Neuron (in vitro differentiated cells): ENCODE results near the gene PSMG1.
"Not testable (repeated sequence)": the region's sequence is repeated elsewhere in the genome, so short reads cannot be mapped to it uniquely, and the experiment has no call there.

Source experiments
- H2AFZ ChIP-seq: one replicate; pipeline ENCODE4 v1.6.1; 2013; ENCODE audit warnings: low read depth, mild to moderate bottlenecking, inconsistent platforms, low read length, moderate library complexity
- H3K27me3 ChIP-seq: one replicate; pipeline ENCODE4 v1.6.1; 2013; ENCODE audit warnings: low read length; ENCODE audit not compliant: insufficient read depth
- H3K36me3 ChIP-seq: one replicate; pipeline ENCODE4 v1.6.1; 2013; ENCODE audit warnings: low read length; ENCODE audit not compliant: insufficient read depth
- H3K4me1 ChIP-seq: one replicate; pipeline ENCODE4 v1.6.1; 2013; ENCODE audit warnings: low read length; ENCODE audit not compliant: insufficient read depth
- H3K4me3 ChIP-seq: 2 replicates; pipeline ENCODE4 v1.5.1; 2013; ENCODE audit warnings: mild to moderate bottlenecking, low read length, moderate library complexity
- H3K9me3 ChIP-seq: one replicate; pipeline ENCODE4 v1.6.1; 2013; ENCODE audit warnings: low read length

The PSMG1 gene

DNA sequence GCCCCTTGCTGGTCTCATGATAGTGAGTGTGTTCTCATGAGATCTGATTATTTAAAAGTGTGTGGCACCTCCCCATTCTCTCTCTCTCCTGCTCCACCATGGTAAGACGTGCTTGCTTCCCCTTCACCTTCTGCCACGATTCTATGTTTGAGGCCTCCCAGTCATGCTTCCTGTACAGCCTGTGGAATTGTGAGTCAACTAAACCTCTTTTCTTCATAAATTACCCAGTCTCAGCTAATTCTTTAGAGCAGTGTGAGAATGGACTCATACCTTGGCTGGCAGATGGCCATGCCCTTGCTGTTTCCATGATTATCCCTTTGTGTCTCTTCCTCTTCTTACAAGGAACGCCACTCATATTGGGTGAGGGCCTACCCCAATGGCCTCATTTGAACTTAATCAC lies 40.3 kb downstream of the PSMG1 start:
- no peaks in the 10 kb centered on the region for H3K4me1 ChIP-seq
- H3K4me3 ChIP-seq, result no peak overlapping the region

DNA sequence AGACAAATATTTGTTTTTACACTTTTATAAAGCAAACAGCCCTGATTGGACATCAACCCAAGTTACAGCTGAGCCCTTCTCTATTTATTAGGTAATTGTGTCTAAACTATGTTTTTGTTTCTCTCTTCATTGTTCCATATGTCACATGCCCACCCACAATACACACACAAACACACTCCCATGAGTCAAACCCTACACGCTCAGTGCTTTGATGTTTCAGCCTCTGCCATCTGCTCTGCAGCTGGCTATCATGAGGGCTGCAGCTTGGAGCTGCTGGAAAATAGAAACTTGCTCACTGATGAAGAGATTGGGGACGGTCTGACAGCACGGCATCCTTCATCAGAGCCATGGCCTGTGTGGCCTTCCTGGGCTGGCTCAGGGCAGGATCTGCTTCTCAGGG lies 41.7 kb downstream of the PSMG1 start:
- Histone ChIP-seq H2AFZ (no peak overlapping the region), H3K36me3 (no peaks in the 10 kb centered on the region), H3K27me3 (peaks cover 3% of the 10 kb centered on the region), H3K4me1 (peaks cover 5% of the 10 kb centered on the region), H3K9me3 (peaks cover 2% of the 10 kb centered on the region), H3K4me3 (no peak overlapping the region)

More for the DNA sequence above, 40.3 kb downstream of the PSMG1 start:
- H3K9me3 ChIP-seq, result peaks cover 2% of the 10 kb centered on the region
- H2AFZ ChIP-seq, result no peak overlapping the region
- H3K36me3 ChIP-seq, result no peaks in the 10 kb centered on the region
- peaks cover 3% of the 10 kb centered on the region for H3K27me3 ChIP-seq

DNA sequence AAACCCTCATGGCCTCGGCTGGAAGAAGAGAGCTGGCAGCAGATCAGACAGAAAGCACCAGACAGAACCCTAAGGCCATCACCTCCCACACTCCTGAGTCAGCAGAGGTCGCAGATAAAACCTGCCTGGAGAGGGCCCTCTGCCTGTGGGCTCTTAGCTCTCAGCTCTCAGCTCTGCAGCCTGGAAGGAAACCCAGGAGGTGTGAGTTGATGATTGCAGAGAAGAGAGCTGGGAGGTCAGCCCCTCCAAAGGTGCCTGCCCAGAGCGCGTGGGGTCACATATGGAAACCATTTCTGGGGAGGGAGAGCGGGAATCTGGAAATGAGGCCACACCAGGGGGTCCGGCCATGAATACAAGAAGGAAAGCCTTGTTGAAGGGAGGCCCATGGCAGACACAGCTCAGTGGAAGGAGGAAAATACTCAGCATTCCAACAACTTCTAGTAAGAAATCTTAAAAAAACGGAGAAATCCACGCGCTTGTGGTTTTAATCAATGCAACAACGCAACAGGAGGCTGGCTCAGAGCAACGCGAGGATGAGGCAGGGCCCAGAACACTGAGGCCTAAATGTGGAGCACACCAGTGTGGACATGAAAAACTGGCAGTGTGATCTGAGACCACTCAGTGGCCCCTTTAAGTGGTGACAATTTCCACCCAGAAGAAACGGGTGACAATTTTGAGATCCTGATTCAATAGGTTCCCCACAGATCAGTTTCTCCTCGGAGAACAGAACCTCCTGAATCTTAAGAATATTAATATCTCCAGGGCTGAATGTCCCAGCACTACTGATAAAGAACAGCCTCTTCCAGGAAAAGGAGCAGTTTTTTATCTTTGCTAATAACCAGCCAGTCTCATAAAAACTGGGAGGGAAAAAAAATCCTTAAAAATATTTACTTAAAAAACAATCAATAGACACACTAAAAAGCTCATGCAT lies 45.7 kb downstream of the PSMG1 start:
- no peak overlapping the region for H3K4me3 ChIP-seq
- peaks cover 5% of the 10 kb centered on the region for H3K4me1 ChIP-seq
- no peak overlapping the region for H2AFZ ChIP-seq
- H3K27me3 ChIP-seq, result peaks cover 3% of the 10 kb centered on the region
- H3K36me3 ChIP-seq, result no peaks in the 10 kb centered on the region
- H3K9me3 ChIP-seq, result no peaks in the 10 kb centered on the region

DNA sequence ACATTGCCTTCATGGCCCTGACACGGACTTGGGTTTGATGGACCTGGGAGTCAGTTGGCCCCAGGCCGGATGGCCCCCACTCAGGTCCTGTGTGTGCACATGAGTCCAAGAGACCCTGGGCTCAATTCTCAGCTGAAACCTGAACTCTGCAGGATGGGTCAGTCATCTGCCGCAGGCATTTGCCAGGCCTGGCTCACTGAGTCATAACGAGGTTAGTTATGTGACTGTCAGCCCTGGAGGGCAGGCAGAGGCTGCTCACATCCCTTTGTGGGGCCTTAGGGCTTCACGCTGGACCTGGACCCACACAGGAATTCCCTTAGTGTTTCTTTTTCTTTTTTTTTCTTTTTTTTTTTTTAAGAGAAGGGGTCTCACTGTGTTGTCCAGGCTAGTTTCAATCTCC lies 46.5 kb downstream of the PSMG1 start:
- peaks cover 3% of the 10 kb centered on the region for H3K27me3 ChIP-seq
- H3K36me3 ChIP-seq, result no peaks in the 10 kb centered on the region
- H3K4me1 ChIP-seq, result peaks cover 5% of the 10 kb centered on the region
- no peaks in the 10 kb centered on the region for H3K9me3 ChIP-seq
- H3K4me3 ChIP-seq, result no peak overlapping the region
- no peak overlapping the region for H2AFZ ChIP-seq

DNA sequence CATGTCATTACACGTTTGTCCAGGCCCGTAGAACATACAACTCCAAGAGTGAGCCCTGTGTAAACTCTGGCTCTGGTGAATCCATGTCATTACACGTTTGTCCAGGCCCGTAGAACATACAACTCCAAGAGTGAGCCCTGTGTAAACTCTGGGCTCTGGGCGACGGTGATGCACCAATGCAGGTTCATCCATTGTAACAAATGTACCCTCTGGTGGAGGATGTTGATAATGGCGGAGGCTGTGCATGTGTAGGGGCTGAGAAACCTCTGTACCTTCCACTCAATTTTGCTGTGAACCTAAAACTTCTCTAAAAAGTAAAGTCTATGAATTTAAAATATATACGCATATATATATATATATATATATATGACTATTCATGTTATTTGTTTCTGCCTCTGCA lies 47.1 kb downstream of the PSMG1 start:
- H3K4me1 ChIP-seq, H2AFZ ChIP-seq, H3K27me3 ChIP-seq, H3K9me3 ChIP-seq, H3K4me3 ChIP-seq, H3K36me3 ChIP-seq: not testable (repeated sequence)

DNA sequence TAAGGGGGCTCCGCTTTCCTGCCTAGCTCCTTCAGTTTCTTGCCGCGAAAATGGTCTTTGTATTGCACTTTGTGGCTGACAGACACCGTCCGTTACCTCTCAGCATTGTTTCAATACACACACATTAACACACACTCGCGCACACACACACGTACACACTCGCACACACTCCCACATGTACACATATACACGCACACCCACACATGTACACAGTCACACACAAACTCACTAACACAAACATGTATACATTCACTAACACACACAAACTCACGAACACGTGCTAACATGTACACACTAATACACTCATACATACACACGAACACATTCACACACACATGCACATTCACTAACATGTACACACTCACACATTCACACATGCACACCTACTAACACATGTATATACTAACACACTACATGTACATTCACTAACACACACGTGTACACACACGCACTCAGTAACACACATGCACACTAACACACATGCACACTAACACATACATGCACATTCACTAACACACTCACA lies 48.9 kb downstream of the PSMG1 start:
- H3K4me3 ChIP-seq, result no peak overlapping the region
- no peaks in the 10 kb centered on the region for H3K27me3 ChIP-seq
- H2AFZ ChIP-seq, result no peak overlapping the region
- H3K9me3 ChIP-seq, result peaks cover 2% of the 10 kb centered on the region
- H3K36me3 ChIP-seq, result no peaks in the 10 kb centered on the region
- H3K4me1 ChIP-seq, result peaks cover 5% of the 10 kb centered on the region

DNA sequence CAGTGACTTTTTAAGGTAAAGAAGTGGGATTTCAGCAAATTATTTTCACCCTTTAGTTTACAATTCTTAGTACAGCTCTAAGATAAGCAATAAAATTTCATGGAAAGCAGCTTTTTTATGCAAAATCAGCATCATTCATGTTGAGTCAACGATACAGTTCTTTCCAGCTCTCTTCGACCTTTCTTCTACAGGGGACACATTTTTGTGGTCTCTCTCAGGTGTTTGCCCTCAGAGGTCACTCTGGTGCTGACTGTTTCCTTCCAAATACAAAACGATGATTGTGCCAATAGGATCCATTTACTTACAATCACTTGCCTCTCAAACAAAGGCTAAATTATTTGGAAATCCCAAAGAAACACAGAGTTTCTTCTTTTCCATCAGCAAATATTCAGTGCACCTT lies 51.0 kb downstream of the PSMG1 start:
- Histone ChIP-seq H3K36me3 (no peaks in the 10 kb centered on the region), H3K4me3 (no peak overlapping the region), H3K27me3 (no peaks in the 10 kb centered on the region), H2AFZ (no peak overlapping the region), H3K9me3 (peaks cover 2% of the 10 kb centered on the region), H3K4me1 (peaks cover under 1% of the 10 kb centered on the region)

DNA sequence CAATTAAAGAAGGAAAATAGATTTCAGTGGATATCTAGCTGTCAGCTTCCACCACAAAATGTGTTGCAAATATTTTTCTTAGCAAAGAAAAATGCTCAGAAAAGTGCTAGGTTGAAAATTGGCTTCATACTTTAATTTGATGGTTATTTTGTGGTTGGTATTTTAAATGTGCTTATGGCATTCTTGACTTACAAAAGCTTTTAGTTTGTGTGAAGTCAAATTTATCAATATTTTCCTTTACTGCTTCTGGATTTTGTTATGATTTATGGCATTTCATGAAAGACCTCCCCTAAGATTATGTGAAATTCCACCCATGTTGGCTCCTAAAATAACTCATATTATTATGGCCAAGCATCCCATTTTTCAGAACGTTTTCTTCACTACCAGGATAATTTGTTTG lies 51.5 kb downstream of the PSMG1 start:
- peaks cover 2% of the 10 kb centered on the region for H3K9me3 ChIP-seq
- H3K36me3 ChIP-seq, result no peaks in the 10 kb centered on the region
- H3K4me3 ChIP-seq, result no peak overlapping the region
- no peak overlapping the region for H2AFZ ChIP-seq
- no peaks in the 10 kb centered on the region for H3K4me1 ChIP-seq
- no peaks in the 10 kb centered on the region for H3K27me3 ChIP-seq

DNA sequence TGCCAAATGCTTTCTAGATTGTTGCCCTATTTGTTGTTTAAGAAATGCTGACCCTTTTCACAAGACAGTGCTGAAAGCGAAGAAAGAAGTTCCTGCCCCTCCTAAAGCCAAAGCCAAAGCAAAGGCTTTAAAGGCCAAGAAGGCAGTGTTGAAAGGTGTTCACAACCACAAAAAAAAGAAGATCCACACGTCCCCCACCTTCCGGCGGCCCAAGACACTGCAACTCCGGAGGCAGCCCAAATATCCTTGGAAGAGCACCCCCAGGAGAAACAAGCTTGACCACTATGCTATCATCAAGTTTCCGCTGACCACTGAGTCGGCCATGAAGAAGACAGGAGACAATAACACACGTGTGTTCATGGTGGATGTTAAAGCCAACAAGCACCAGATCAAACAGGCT lies 55.7 kb downstream of the PSMG1 start:
- Histone ChIP-seq H3K27me3 (no peaks in the 10 kb centered on the region), H3K4me1 (no peaks in the 10 kb centered on the region), H3K9me3 (peaks cover 2% of the 10 kb centered on the region)

DNA sequence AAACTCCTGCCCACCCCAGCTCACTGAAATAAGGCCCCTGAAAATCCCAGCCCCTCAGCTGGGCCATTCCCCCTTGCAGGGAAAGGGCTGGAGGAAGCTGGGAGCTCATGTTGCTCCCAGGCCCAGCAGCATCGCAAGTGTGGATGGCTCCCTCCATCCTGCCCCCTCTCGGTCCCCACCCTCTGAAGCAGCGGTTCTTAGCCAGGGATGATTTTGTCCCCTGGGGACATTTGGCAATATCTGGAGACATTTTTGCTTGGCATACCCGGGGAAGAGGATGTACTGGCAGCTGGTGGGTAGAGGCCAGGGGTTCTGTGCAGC lies 56.8 kb downstream of the PSMG1 start:
- no peak overlapping the region for H2AFZ ChIP-seq
- no peaks in the 10 kb centered on the region for H3K27me3 ChIP-seq
- no peaks in the 10 kb centered on the region for H3K36me3 ChIP-seq
- no peak overlapping the region for H3K4me3 ChIP-seq
- peaks cover 6% of the 10 kb centered on the region for H3K9me3 ChIP-seq
- H3K4me1 ChIP-seq, result no peaks in the 10 kb centered on the region

More for the DNA sequence above, 55.7 kb downstream of the PSMG1 start:
- Histone ChIP-seq H2AFZ (no peak overlapping the region), H3K4me3 (no peak overlapping the region), H3K36me3 (no peaks in the 10 kb centered on the region)

DNA sequence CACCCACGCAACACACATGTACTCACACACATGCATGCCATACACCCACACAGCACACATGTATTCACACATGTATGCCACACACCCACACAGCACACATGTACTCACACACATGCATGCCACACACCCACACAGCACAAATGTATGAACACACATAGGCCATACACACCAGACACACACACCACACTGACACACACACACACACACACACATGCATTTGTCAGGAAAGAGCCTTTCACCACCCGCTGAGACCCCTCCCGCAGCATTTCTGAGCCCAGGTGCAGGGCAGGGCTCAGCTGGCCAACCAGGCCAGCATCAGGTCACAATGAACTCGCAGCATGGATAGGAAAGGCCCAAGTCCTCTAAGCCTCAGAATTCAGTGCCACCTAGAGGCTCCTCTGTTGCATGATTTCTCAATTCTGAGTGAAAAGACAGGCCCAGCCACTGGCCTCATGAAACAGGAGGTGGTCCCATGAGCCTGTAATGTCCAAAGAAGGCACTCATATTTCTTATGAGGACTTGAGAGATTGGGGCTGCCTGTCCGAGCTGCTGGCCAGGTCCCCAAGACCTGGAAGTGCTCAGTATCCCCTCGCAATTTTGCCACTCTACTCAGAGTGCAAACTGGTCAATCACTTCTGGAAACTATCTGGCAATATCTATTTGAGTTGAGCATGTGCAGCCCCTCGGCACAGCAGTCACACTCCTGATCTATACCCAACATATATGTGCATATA lies 57.3 kb downstream of the PSMG1 start:
- Histone ChIP-seq H2AFZ (no peak overlapping the region), H3K4me1 (no peaks in the 10 kb centered on the region), H3K36me3 (no peaks in the 10 kb centered on the region), H3K9me3 (peaks cover 5% of the 10 kb centered on the region), H3K4me3 (no peak overlapping the region), H3K27me3 (no peaks in the 10 kb centered on the region)
